ENCODE data around the gene RBM20.
A peak's percentile ranks its signal among the peaks of the same experiment; 100 is the strongest.
"Not testable (repeated sequence)": the region's sequence is repeated elsewhere in the genome, so short reads cannot be mapped to it uniquely, and the experiment has no call there.

RBM20 gene

GRCh38 chr10:110762849-110763211, 118.7 kb downstream of the RBM20 start:
- DNase-seq, result no peak

- no peak for DNase-seq
Measured at GRCh38 chr10:110764378-110764777, 120.2 kb downstream of the RBM20 start.

- no peak for DNase-seq
Measured at GRCh38 chr10:110764793-110765512, 120.8 kb downstream of the RBM20 start.

GRCh38 chr10:110765513-110766319, 121.6 kb downstream of the RBM20 start:
- no peak for DNase-seq

GRCh38 chr10:110767601-110768000, 123.5 kb downstream of the RBM20 start:
- DNase-seq, result not testable (repeated sequence)

GRCh38 chr10:110770243-110770642, 126.1 kb downstream of the RBM20 start:
- no peak for DNase-seq

GRCh38 chr10:110771486-110771885, 127.3 kb downstream of the RBM20 start:
- no peak for DNase-seq

GRCh38 chr10:110771991-110772390, 127.9 kb downstream of the RBM20 start:
- DNase-seq, result no peak

- no peak for DNase-seq
Measured at GRCh38 chr10:110772454-110773025, 128.4 kb downstream of the RBM20 start.

- DNase-seq, result no peak
Measured at GRCh38 chr10:110773693-110774068, 129.5 kb downstream of the RBM20 start.

- DNase-seq, result no peak
Measured at GRCh38 chr10:110774069-110775019, 130.2 kb downstream of the RBM20 start.

GRCh38 chr10:110775020-110775375, 130.9 kb downstream of the RBM20 start:
- DNase-seq, result no peak

GRCh38 chr10:110775406-110775805, 131.3 kb downstream of the RBM20 start:
- no peak for DNase-seq

GRCh38 chr10:110777017-110777416, 132.9 kb downstream of the RBM20 start:
- no peak for DNase-seq

- DNase-seq, result no peak
Measured at GRCh38 chr10:110777661-110778060, 133.5 kb downstream of the RBM20 start.

GRCh38 chr10:110778211-110778610, 134.1 kb downstream of the RBM20 start:
- no peak for DNase-seq

- DNase-seq, result peak in 7 of 56 donors; percentile 2 to 32 (median 20)
Measured at GRCh38 chr10:110779489-110779888, 135.4 kb downstream of the RBM20 start.

- no peak for DNase-seq
Measured at GRCh38 chr10:110780704-110781103, 136.6 kb downstream of the RBM20 start.

- DNase-seq, result no peak
Measured at GRCh38 chr10:110781139-110781538, 137.0 kb downstream of the RBM20 start.

- no peak for DNase-seq
Measured at GRCh38 chr10:110782616-110783015, 138.5 kb downstream of the RBM20 start.

GRCh38 chr10:110783509-110784107, 139.5 kb downstream of the RBM20 start:
- no peak for DNase-seq
